HG03571 (cell line): ENCODE results near the gene NRGN.
"Not testable (repeated sequence)": the region's sequence is repeated elsewhere in the genome, so short reads cannot be mapped to it uniquely, and the experiment has no call there.

Experiments used
- ATAC-seq: cut with Tn5 transposase; IDR thresholded peaks from one replicate; pipeline ENCODE4 v1.9.1; 2021; ENCODE audit not compliant: unreplicated experiment

The NRGN gene

DNA sequence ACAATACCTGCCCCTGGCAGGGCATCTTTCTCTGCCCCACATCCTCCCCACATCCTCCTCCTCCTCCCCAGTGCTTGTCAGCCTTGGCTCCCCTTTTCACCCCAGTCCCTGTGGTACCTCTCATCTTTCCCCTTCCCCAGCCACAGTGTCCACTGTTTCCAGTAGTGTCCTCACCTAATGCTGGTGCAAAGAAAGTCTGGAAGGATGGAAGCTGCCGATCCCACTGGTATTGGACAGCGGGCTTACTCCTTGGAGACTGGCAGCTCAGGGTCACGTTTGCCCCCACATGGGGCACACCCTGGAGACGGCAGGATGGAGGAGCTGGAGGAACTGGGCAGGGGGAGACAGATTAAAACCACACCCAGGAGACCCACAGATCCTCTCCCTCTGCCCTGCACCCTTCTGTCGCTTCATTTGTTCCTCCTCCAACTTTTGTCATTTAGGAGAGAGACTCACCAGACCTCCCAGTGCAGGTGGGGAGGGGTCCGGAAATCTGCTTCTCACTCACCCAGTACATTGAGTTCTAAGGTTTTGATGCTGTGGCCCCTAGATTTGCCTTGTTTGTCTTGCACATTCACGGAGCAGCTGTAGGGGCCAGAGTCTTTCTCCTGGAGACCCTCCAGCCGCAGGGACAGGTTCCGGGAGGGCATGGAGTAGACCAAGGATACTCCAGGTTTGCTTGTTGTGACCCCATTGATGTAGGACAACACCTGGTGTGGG, 16.5 kb downstream of the NRGN start:
- no peak for ATAC-seq

GRCh38 chr11:124756753-124757227, 17.0 kb downstream of the NRGN start:
- ATAC-seq = no peak

DNA sequence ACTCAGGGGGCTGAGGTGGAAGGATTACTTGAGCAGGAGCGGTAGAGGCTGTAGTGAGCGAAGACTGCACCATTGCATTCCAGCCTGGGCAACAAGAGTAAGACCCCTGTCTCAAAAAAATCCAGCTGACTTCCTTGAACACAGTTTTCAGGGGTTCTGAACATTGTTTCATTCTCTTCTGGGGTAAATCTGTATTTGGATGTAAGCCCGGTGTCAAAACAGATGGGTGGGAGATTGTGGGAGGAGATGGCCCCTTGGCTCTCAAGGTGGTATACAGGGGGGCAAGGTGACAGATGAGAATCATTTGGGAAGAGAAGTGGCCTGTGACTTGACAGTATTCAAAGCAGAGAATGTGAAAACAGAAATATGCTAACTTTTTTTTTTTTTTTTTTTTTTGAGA, 17.6 kb downstream of the NRGN start:
- ATAC-seq = no peak

- ATAC-seq = peak; percentile 44
These were observed 18.9 kb downstream of the NRGN start for GRCh38 chr11:124758355-124759265.

- no peak for ATAC-seq
These were observed 19.8 kb downstream of the NRGN start for GRCh38 chr11:124759266-124760204.

GRCh38 chr11:124760205-124760652, 20.5 kb downstream of the NRGN start:
- peak; percentile 42 for ATAC-seq

DNA sequence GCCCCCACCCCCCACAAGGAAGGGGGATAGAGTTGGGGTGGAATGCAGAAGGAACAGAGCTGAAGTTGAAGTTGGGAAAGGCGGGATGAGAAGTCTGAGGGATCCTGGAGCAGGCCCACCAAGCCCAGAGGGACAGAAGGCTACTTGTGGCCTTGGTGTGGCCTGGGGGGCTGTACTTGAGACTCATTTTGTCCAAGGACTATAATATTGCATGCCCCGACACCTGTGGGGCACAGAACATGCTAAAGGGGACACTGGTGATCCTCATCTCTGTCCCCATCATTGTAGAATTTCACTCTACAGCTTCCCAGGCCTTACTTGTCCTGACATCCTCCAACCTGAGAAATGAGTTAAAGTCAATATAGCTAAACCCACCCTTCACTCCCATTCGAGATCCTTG, 21.1 kb downstream of the NRGN start:
- no peak for ATAC-seq

DNA sequence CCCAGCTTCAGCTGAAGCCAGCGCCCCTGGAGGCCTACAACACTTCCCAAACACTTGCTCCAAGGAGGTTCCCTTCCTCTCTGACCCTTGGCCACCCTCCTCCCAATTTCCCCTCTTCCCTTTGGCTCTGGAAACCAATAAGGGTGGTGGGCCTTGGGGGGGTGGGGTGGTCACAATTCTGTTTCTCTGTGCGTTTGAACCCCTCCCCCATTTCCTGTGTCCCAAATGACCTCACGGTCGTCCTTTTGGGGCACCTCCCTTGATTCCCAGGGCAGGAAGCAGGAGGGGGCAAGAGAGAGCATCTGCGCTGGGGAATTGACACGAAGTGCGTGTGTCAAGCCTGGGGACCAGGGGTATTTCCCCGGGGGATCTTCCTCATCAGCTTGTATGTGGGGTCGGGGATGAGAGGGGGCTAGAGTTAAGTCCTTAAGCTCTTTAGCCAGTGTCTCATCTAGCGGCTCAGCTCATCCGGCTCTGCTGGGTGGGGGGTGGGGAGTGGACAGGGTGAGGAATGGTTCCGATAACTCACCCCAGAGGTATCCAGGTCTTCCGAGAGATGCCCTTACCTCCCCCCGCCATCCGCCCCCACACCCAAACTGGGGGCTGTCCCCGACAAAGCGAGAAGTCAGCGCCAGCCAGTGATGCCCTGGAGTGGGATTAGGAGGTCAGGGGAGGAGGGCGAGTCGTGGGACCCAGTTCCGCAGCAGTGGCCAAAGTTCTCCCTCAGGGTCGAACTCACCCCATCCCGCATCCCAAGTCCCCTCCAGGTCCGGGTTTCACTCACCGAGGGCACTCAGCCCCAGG, 21.8 kb downstream of the NRGN start:
- ATAC-seq = no peak

GRCh38 chr11:124762105-124762623, 22.4 kb downstream of the NRGN start, which contains the start of gene ESAM:
Gene ESAM (minus strand): TSS chr11:124762290. CDS start chr11:124762154, 136 bp downstream.
- ATAC-seq = peak; percentile 48

GRCh38 chr11:124762624-124763155, 22.9 kb downstream of the NRGN start:
- peak; percentile 3 for ATAC-seq

DNA sequence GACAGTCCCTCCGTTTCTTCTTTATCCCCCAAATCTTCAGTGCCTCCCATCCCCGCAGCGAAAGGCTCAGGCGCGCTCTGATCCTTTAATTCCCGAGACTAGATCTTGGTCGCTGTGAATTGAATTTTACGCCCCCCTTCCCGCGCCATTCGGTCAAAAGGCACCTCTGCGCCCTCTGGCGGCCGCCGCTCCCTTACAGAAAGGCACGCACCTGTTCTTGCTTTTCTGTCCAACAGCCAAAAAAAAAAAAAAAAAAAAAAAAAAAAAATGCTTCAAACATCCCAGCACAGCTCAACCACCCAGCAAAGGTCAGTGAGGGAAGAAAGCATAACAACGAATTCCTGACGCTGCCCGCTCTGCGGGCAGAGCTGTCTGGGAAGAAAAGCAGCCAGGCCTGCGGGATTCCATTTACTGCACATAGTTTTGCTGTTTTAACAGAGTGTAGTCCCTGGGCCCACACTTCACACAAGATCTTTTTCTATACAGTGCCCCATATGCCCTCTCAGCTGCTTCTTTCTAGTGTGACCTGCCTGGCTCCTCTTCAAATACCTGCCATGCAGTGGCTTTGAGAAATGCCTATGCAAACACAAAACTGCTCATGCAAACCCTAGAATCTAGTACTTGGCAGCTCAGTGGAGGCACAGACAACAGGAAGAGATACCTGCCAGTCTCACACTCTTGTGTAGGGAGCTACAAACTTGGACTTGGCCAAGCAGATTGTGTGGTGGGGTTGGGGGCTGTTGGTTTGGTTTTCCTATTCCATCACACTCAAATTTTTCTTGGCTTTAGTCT, 23.6 kb downstream of the NRGN start:
- no peak for ATAC-seq

DNA sequence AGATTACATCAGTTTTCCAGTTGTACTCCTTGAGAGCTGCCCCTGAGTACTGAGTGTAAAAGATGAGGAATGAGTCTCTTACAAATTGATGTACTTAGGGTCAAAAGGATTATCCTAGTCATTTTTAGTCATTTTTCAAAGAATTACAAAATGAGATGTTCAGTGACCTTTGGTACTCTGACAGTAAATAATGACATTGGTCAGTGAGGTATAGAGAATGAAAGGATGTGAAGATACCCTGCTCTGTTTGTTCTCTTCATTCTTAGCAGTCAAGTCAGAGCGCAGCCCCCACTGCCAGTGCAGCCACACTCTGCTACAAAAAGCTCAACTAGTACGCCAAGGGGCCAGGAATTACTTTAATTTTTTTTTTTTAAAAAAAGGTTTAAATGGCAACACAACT, 26.4 kb downstream of the NRGN start:
- ATAC-seq = no peak

- no peak for ATAC-seq
These were observed 29.2 kb downstream of the NRGN start for GRCh38 chr11:124768914-124769313.

GRCh38 chr11:124769806-124770774, 30.3 kb downstream of the NRGN start:
- ATAC-seq = no peak

- ATAC-seq = not testable (repeated sequence)
These were observed 31.2 kb downstream of the NRGN start for GRCh38 chr11:124770959-124771358.

DNA sequence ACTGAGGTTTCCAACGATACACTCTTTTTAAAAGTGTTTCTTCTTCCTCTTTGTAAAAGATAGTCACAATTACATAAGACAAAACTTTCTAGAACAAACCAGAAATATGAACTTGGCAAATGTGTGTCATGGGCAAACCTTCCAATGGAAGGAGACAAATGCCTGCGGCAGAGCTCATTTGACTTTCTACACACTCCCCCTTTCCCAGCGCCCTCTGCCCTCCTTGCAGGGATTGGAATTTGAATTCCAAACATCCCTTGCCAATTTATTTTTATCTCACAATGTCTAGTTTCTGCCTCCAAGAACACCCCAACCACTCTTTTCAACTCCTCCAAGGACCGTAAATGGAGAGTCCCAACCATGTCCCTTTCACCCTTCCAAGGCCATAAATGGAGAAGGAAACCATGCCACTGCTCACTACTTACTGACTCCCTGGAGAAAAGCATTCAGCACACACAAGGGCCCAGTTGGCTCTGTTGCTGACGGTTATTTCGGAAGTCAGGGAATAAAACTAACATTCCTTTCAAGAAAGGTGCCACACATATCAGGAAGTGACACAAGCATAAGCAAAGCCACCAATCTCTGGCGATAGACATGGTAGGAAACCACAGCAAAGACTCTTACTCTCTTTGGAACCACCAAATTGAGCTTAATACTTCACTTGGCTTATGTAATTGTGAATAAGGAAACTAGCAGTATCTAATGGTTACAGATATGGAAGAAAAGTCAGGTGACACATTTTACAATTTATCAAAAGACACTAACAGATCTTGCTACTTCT, 37.3 kb downstream of the NRGN start:
- ATAC-seq = no peak

- ATAC-seq = no peak
These were observed 38.5 kb downstream of the NRGN start for GRCh38 chr11:124778281-124778680.
